Heart right ventricle (tissue), 16 donors: Measurements from ENCODE around the gene DNAJC5G. TPM values are rescaled to one million over a fixed set of nuclear protein-coding genes. Genes with fewer than 3 reads are reported as not detected.

Experiments used
- ATAC-seq, 8 donors: fragments of 200-7000 bp; cut with Tn5 transposase; one replicate each; pipeline ENCODE4 v1.9.1; 2020; ENCODE audit warnings: mild to moderate bottlenecking in 8 of 8, moderate library complexity in 8 of 8, moderate number of reproducible peaks in 1 of 8
- DNase-seq, 2 donors: peaks; one replicate each; pipeline ENCODE4 v3.0.0-alpha.2; 2020
- H3K27ac ChIP-seq, 10 donors: fragments of 200-600 bp; sonication (generic) in 2 of 10; one replicate each; pipeline versions ENCODE4 v1.5.0 to v1.8.0; 2020 to 2022; ENCODE audit warnings: mild to moderate bottlenecking in 3 of 10
- H3K27me3 ChIP-seq, 7 donors: fragments of 200-600 bp; one replicate each; pipeline ENCODE4 v1.8.0; 2021 to 2022; ENCODE audit warnings: mild to moderate bottlenecking in 2 of 7
- H3K36me3 ChIP-seq, 9 donors: fragments of 200-600 bp; sonication (generic) in 1 of 9; one replicate each; pipeline versions ENCODE4 v1.5.0 to v1.8.0; 2020 to 2022; ENCODE audit warnings: mild to moderate bottlenecking in 2 of 9
- H3K4me1 ChIP-seq, 9 donors: fragments of 200-600 bp; sonication (generic) in 1 of 9; one replicate each; pipeline versions ENCODE4 v1.5.0 to v1.8.0; 2020 to 2022; ENCODE audit warnings: mild to moderate bottlenecking in 4 of 9
- H3K4me3 ChIP-seq, 10 donors: fragments of 200-600 bp; sonication (generic) in 2 of 10; one replicate each; pipeline versions ENCODE4 v1.5.0 to v1.8.0; 2020 to 2022; ENCODE audit warnings: mild to moderate bottlenecking in 7 of 10, moderate library complexity in 2 of 10
- H3K9me3 ChIP-seq, 11 donors: fragments of 200-600 bp in 10 of 11; sonication (generic) in 2 of 11; one replicate each; pipeline versions ENCODE4 v1.5.0 to v1.8.0; 2013 to 2022; ENCODE audit warnings: mild to moderate bottlenecking in 2 of 11, control low read depth in 1 of 11, moderate library complexity in 1 of 11
- CTCF ChIP-seq, 9 donors: fragments of 200-600 bp; sonication (generic) in 2 of 9; IDR thresholded peaks; one replicate each; pipeline versions ENCODE4 v1.5.0 to v1.8.0; 2021 to 2022; ENCODE audit warnings: antibody characterized with exemption in 9 of 9, mild to moderate bottlenecking in 5 of 9, moderate library complexity in 1 of 9
- WGBS, 2 donors: extraction: QIAGEN DNeasy Blood & Tissue Kit; methylation state at CpG; one replicate each; pipeline ENCODE4 v1.1.7; 2013; ENCODE audit warnings: inconsistent platforms in 1 of 2; 5-methylcytosine and 5-hydroxymethylcytosine counted together
- intact Hi-C, 10 donors: fragments of 100-400 bp; cut with DNase I; formaldehyde crosslinking; loops; one replicate each; pipeline versions ENCODE4 v1.11.1 to v1.14.2; 2022
- polyA plus RNA-seq, 2 donors: library from polyadenylated mRNA; stranded (reverse); fragments of 200-250 nt; gene quantifications; one replicate each; pipeline ENCODE4 v1.2.3, GENCODE V29; 2013
- total RNA-seq, 10 donors: library from RNA; stranded (reverse); fragmentation: NEBNext Ultra II Directional in 3 of 10; extraction: Animal tissue kit (Norgen Biotek cat#: 25700) in 3 of 10; gene quantifications; one replicate each; pipeline versions ENCODE4 v1.2.1 to v1.2.4, GENCODE V29; 2021 to 2023
- donor health status: Arrhythmogenic right ventricular cardiomyopathy.
- donor health status: ischemic (EF 13 %, LVEDD 7.1; RV severe dilation, severe dysfunction).
- donor health status: healthy with polysubstance abuse.
- donor health status: DM: no; HTN: yes; CAD: no.
- donor health status: DM: no; HTN: no; CAD: no.
- donor health status: ischemic (EF 25% LVEDD 6.9; RV normal size, moderate dysfunction).
- donor health status: ischemic (EF 25% LVEDD 5.7; RV mildly dilated, moderate dysfunction).
- donor health status: healthy.
- donor health status: DM: yes; HTN: yes; CAD: no.
- donor health status: Ischemic cardiomyopathy.
- donor health status: ischemic (EF 35%, LVEDD 5.7; RV mildly dilated, moderate dysfunction).
- donor health status: nonischemic (EF 11% LVEDD 7.7; RV severe dilation, severe dysfunction).
- donor health status: DM: yes; HTN: yes; CAD: no.
- donor health status: PGD.
- donor health status: ischemic (EF 29% LVEDD 5.4; RV normal size, mild dysfunction).
- donor health status: nonischemic (EF 23%, LVEDD 6.1; RV moderate dilation, normal function).

The DNAJC5G gene
- total and polyA plus RNA-seq, 12 donors = 0.19 to 6.0 (median 1.6) TPM

GRCh38 chr2:27322301-27322765 lies 47.1 kb downstream of the DNAJC5G start:
- DNase-seq = no peak
- intact Hi-C loops = loop anchor here in 5 of 10 donors (2.0 to 5.0 kb wide), 3 partner anchors 34 to 50 kb away; partner anchors contain the start of genes GTF3C2 (in 4 of the 5), EIF2B4 (in 2 of the 5) and SNX17 (in 2 of the 5)

GRCh38 chr2:27322766-27323595 lies 47.7 kb downstream of the DNAJC5G start, which contains the start of gene MPV17:
TSS of gene MPV17 (minus strand) at chr2:27323097. CDS start at chr2:27322517, 580 bp downstream.
- intact Hi-C loops = loop anchor here in 5 of 10 donors (2.0 to 5.0 kb wide), 3 partner anchors 34 to 49 kb away; partner anchors contain the start of genes GTF3C2 (in 4 of the 5), EIF2B4 (in 2 of the 5) and SNX17 (in 2 of the 5)
- H3K27ac ChIP-seq = peak within 1 kb of the TSS; percentile 78 to 98 (median 95)
- H3K36me3 ChIP-seq = peaks cover 0 to 36% (median 23%) of the 10 kb centered on the region in 9 donors
- DNase-seq (peak; percentile 89 to 93), ATAC-seq (peak; percentile 87 to 97 (median 94))
- TF ChIP-seq CTCF (IDR thresholded peaks at IDR 0.05) = no peak
- WGBS, 2 donors = 0% methylated on average over 39 of the region's 39 CpGs
- peak within 1 kb of the TSS; percentile 29 to 87 (median 76) for H3K4me3 ChIP-seq
- H3K9me3 ChIP-seq = no peaks in the 10 kb centered on the region
- no peaks in the 10 kb centered on the region for H3K27me3 ChIP-seq
- peaks cover 6 to 41% (median 30%) of the 10 kb centered on the region in 9 donors for H3K4me1 ChIP-seq

More at GRCh38 chr2:27322301-27322765, 47.1 kb downstream of the DNAJC5G start:
- Histone ChIP-seq H3K9me3 (no peaks in the 10 kb centered on the region), H3K27ac (peak overlapping the region in 9 of 10 donors; percentile 78 to 98 (median 96)), H3K4me3 (peak overlapping the region; percentile 29 to 87 (median 76)), H3K27me3 (no peaks in the 10 kb centered on the region), H3K4me1 (peaks cover 6 to 41% (median 30%) of the 10 kb centered on the region in 9 donors), H3K36me3 (peaks cover 0 to 31% (median 16%) of the 10 kb centered on the region in 9 donors)
- peak; percentile 16 to 60 (median 38) for ATAC-seq
- 4% methylated on average over 10 of the region's 10 CpGs for WGBS, 2 donors
- no peak for TF ChIP-seq CTCF (IDR thresholded peaks at IDR 0.05)

GRCh38 chr2:27323596-27324285 lies 48.5 kb downstream of the DNAJC5G start:
- no peak for DNase-seq
- 21 to 22% methylated on average over 5 of the region's 5 CpGs for WGBS, 2 donors
- peak in 1 of 8 donors; percentile 3 for ATAC-seq
- peaks cover 6 to 41% (median 30%) of the 10 kb centered on the region in 9 donors for H3K4me1 ChIP-seq
- peak overlapping the region; percentile 29 to 87 (median 76) for H3K4me3 ChIP-seq
- intact Hi-C loops = loop anchor here in 5 of 10 donors (2.0 to 5.0 kb wide), 3 partner anchors 33 to 49 kb away; partner anchors contain the start of genes GTF3C2 (in 4 of the 5), EIF2B4 (in 2 of the 5) and SNX17 (in 2 of the 5)
- no peaks in the 10 kb centered on the region for H3K9me3 ChIP-seq
- peak overlapping the region; percentile 78 to 98 (median 95) for H3K27ac ChIP-seq
- no peak for TF ChIP-seq CTCF (IDR thresholded peaks at IDR 0.05)
- no peaks in the 10 kb centered on the region for H3K27me3 ChIP-seq
- peaks cover 0 to 38% (median 27%) of the 10 kb centered on the region in 9 donors for H3K36me3 ChIP-seq
